ENCODE measurements around the gene WRNIP1.

WRNIP1 gene

DNA sequence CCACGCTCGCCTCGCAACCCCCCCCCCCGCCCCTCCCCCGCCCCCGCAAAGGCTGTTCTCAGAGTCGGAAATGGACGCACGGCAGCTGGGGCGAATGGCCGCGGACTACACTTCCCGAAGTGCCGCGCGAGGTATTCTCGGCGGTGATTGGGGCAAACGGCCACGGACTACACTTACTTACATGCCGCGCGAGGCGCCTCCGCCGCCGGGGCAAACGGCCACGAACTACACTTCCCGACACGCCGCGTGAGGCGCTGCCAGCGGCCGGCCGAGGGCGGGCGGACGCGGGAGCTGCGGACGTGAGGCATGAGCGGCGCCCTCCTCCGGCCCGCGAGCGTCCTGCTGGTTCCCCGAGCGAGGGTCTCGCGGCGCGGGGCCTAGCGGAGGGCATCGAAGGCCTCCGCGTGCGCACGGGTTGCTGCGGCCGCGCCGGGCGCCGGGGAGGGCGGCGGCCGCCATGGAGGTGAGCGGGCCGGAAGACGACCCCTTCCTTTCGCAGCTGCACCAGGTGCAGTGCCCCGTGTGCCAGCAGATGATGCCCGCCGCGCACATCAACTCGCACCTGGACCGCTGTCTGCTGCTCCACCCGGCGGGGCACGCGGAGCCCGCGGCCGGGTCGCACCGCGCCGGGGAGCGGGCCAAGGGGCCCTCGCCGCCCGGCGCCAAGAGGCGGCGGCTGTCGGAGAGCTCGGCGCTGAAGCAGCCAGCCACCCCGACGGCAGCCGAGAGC lies at the start of gene WRNIP1:
Gene WRNIP1 (plus strand): TSS at position 228 of the 730 bp plus-strand sequence. CDS start 230 bp downstream, at position 458.
- peak within 1 kb of the TSS; percentile 69 for H3K4me3 ChIP-seq (ENCODE audit: low read depth, low read length)
- in situ Hi-C loops (cut with HindIII; ENCODE audit: low sequenced_read_pairs) = no loop called here
- TF ChIP-seq, protein P1, sequence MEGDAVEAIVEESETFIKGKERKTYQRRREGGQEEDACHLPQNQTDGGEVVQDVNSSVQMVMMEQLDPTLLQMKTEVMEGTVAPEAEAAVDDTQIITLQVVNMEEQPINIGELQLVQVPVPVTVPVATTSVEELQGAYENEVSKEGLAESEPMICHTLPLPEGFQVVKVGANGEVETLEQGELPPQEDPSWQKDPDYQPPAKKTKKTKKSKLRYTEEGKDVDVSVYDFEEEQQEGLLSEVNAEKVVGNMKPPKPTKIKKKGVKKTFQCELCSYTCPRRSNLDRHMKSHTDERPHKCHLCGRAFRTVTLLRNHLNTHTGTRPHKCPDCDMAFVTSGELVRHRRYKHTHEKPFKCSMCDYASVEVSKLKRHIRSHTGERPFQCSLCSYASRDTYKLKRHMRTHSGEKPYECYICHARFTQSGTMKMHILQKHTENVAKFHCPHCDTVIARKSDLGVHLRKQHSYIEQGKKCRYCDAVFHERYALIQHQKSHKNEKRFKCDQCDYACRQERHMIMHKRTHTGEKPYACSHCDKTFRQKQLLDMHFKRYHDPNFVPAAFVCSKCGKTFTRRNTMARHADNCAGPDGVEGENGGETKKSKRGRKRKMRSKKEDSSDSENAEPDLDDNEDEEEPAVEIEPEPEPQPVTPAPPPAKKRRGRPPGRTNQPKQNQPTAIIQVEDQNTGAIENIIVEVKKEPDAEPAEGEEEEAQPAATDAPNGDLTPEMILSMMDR (IDR thresholded peaks at IDR 0.05; ENCODE audit: low read depth, low read length, missing control alignments) = peak; percentile 62
- DNase-seq (ENCODE audit: low read depth) = peak; percentile 97

DNA sequence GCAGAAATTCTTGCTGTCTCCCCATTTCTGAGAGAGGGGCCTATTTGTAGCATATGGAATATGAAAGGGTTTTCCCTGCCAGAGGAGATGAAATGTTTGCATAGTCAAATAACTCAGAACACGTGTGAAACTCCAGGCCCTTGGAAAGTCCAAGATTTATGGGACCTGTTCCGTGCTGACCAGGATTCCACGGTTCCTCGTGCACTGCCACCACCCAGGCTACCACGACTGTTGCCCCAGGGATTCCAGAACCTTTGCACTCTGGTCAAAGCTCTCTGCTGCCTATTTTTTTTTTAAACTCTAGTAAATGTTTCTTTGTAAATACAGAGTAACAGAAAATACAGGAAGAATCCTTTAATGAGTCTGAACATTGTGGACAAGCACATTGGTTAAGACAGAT lies 49.5 kb upstream of the WRNIP1 start:
- TF ChIP-seq, protein P1 (IDR thresholded peaks at IDR 0.05; ENCODE audit: low read depth, low read length, missing control alignments) = no peak
- DNase-seq (ENCODE audit: low read depth) = no peak
- in situ Hi-C loops (cut with HindIII; ENCODE audit: low sequenced_read_pairs) = no loop called here
- H3K4me3 ChIP-seq (ENCODE audit: low read depth, low read length) = no peak overlapping the region

DNA sequence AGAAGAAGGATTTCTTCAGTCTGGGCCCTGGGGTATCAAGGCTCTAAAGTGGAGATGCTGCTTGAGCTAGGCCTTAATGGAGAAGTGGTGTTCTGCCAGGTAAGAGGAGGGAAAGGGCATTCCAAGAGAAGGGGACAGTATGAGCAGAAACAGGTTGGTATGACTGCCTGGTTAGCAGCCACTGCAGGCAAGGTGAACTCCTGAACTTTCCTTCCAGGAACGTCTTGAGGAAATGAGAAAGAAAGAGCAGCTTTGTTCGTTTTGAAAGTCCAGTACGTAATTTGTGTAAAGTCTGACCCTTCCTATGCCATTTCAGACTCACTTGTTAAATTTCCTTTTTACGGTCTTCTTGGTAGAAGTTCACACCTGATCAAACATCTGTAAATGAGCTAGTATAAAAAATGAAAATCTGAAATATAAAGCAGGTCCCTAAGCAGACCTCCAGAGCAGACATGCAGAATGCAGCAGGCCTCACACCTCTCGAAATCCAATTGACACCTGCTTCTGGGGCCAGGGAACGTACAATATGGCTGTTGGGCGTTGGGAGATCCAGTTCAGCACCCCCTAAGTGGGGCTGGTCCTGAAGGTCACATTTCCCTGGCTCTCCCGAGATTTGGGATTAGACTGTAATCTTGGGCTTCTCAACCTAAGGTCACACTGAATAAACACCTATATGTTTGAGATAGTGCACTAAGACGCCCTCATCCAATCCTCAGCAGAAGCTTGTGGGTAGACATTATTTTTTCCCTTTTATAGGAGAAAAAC lies 48.1 kb upstream of the WRNIP1 start:
- in situ Hi-C loops (cut with HindIII; ENCODE audit: low sequenced_read_pairs) = no loop called here

GRCh38 chr6:2718334-2719092 lies 46.7 kb upstream of the WRNIP1 start:
- in situ Hi-C loops (cut with HindIII; ENCODE audit: low sequenced_read_pairs) = no loop called here
- H3K4me3 ChIP-seq (ENCODE audit: low read depth, low read length) = no peak overlapping the region
- TF ChIP-seq, protein P1 (IDR thresholded peaks at IDR 0.05; ENCODE audit: low read depth, low read length, missing control alignments) = no peak
- no peak for DNase-seq (ENCODE audit: low read depth)

More for the DNA sequence above, 48.1 kb upstream of the WRNIP1 start:
- TF ChIP-seq, protein P1 (IDR thresholded peaks at IDR 0.05; ENCODE audit: low read depth, low read length, missing control alignments) = no peak
- no peak overlapping the region for H3K4me3 ChIP-seq (ENCODE audit: low read depth, low read length)
- DNase-seq (ENCODE audit: low read depth) = no peak

GRCh38 chr6:2719093-2719455 lies 46.1 kb upstream of the WRNIP1 start:
- DNase-seq (ENCODE audit: low read depth) = no peak
- in situ Hi-C loops (cut with HindIII; ENCODE audit: low sequenced_read_pairs) = no loop called here
- no peak overlapping the region for H3K4me3 ChIP-seq (ENCODE audit: low read depth, low read length)
- TF ChIP-seq, protein P1 (IDR thresholded peaks at IDR 0.05; ENCODE audit: low read depth, low read length, missing control alignments) = no peak

GRCh38 chr6:2721219-2721618 lies 44.0 kb upstream of the WRNIP1 start:
- DNase-seq (ENCODE audit: low read depth) = no peak
- TF ChIP-seq, protein P1 (IDR thresholded peaks at IDR 0.05; ENCODE audit: low read depth, low read length, missing control alignments) = no peak
- in situ Hi-C loops (cut with HindIII; ENCODE audit: low sequenced_read_pairs) = no loop called here
- no peak overlapping the region for H3K4me3 ChIP-seq (ENCODE audit: low read depth, low read length)

All from astrocyte of the cerebellum (primary cell).